ENCODE measurements around the gene PPP1R14C.

The PPP1R14C gene

DNA sequence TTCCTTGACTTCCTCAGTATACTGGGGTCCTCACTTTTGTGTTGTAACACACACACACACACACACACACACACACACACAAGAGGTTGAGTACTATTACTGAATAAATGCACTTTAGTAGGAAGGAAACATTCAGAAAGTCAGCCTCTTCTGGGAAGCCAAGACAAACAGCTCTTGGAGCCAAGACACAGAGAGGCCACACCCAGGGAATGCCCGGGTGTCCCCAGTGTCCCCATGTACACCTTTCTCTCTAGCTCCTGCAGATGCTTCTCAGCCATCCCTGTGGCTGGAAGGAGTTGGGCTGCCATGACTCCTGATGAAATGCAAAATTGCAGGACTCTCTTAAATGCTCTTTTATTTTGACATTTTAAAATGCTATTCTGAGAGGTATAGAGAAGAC, 70.5 kb downstream of the PPP1R14C start:
- no peak for DNase-seq
- WGBS: 86% methylated on average over 1 of the region's 1 CpG
- Histone ChIP-seq H3K9me3 (ENCODE audit: control insufficient read depth, low read length) (no peaks in the 10 kb centered on the region), H3K4me3 (ENCODE audit: insufficient read depth in 1 of 2, low read depth in 1 of 2, low read length in 2 of 2) (no peak overlapping the region), H4K8ac (ENCODE audit: low read length) (no peak overlapping the region), H3K27me3 (ENCODE audit: control insufficient read depth in 1 of 2, insufficient read depth in 1 of 2, low read length in 2 of 2) (peaks cover 0 to 3% of the 10 kb centered on the region in 2 experiments), H2BK12ac (ENCODE audit: low read length in 2 of 2) (no peak overlapping the region), H3K79me1 (replicated peaks; ENCODE audit: low read length, poor library complexity, severe bottlenecking) (no peaks in the 10 kb centered on the region), H3K18ac (ENCODE audit: low read depth in 1 of 2, low read length in 2 of 2) (no peak overlapping the region), H3K4me2 (ENCODE audit: low read length, poor library complexity, severe bottlenecking) (no peak overlapping the region), H3K9ac (ENCODE audit: low read length) (no peak overlapping the region), H2AFZ (ENCODE audit: low read depth, low read length) (no peak overlapping the region), H2AK5ac (ENCODE audit: low read length, severe bottlenecking) (no peak overlapping the region), H3K27ac (ENCODE audit: low read length, poor library complexity, severe bottlenecking) (no peak overlapping the region), H3K23ac (ENCODE audit: low read length in 2 of 2) (no peak overlapping the region), H4K91ac (ENCODE audit: low read length) (no peak overlapping the region), H2BK5ac (ENCODE audit: low read depth, low read length, poor library complexity, severe bottlenecking) (no peak overlapping the region), H3K4ac (ENCODE audit: low read depth in 1 of 2, low read length in 2 of 2) (no peak overlapping the region), H3K4me1 (ENCODE audit: control insufficient read depth, insufficient read depth, low read depth, low read length) (no peaks in the 10 kb centered on the region), H3K36me3 (ENCODE audit: control insufficient read depth in 1 of 2, insufficient read depth in 2 of 2, low read depth in 1 of 2, low read length in 2 of 2) (no peaks in the 10 kb centered on the region), H3K14ac (ENCODE audit: low read length in 2 of 2) (no peak overlapping the region), H2BK120ac (ENCODE audit: low read depth, low read length) (no peak overlapping the region), H2BK15ac (ENCODE audit: low read depth, poor library complexity, severe bottlenecking) (no peak overlapping the region)

DNA sequence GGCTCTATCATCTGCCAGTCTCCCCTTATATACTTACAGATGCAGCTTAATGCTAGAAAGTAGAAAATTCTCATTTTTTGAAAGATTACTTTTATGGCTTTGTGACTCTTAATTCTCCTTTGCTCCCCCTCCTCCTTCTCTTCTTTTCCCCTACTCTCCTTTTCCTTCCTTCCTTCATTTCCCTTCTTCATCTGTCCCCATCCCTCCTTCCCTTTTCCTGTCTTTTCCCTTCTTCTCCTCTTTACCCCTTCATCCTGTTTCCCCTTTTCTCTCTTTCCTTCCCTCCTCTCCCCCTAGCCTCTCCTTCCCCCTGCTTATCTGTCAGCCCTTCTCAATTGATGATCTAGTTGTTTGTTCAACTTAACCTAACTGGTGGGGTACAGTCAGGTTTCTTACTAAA, 71.5 kb downstream of the PPP1R14C start:
- H4K91ac ChIP-seq (ENCODE audit: low read length): no peak overlapping the region
- H2BK12ac ChIP-seq (ENCODE audit: low read length in 2 of 2): no peak overlapping the region
- H3K4me3 ChIP-seq (ENCODE audit: insufficient read depth in 1 of 2, low read depth in 1 of 2, low read length in 2 of 2): no peak overlapping the region
- no peak overlapping the region for H2BK15ac ChIP-seq (ENCODE audit: low read depth, poor library complexity, severe bottlenecking)
- H3K27ac ChIP-seq (ENCODE audit: low read length, poor library complexity, severe bottlenecking): no peak overlapping the region
- H2BK120ac ChIP-seq (ENCODE audit: low read depth, low read length): no peak overlapping the region
- H2BK5ac ChIP-seq (ENCODE audit: low read depth, low read length, poor library complexity, severe bottlenecking): no peak overlapping the region
- H3K23ac ChIP-seq (ENCODE audit: low read length in 2 of 2): no peak overlapping the region
- no peaks in the 10 kb centered on the region for H3K36me3 ChIP-seq (ENCODE audit: control insufficient read depth in 1 of 2, insufficient read depth in 2 of 2, low read depth in 1 of 2, low read length in 2 of 2)
- H3K4me2 ChIP-seq (ENCODE audit: low read length, poor library complexity, severe bottlenecking): no peak overlapping the region
- H3K9me3 ChIP-seq (ENCODE audit: control insufficient read depth, low read length): no peaks in the 10 kb centered on the region
- no peak overlapping the region for H3K9ac ChIP-seq (ENCODE audit: low read length)
- no peak overlapping the region for H2AK5ac ChIP-seq (ENCODE audit: low read length, severe bottlenecking)
- H3K79me1 ChIP-seq (replicated peaks; ENCODE audit: low read length, poor library complexity, severe bottlenecking): no peaks in the 10 kb centered on the region
- H3K14ac ChIP-seq (ENCODE audit: low read length in 2 of 2): no peak overlapping the region
- no peak overlapping the region for H2AFZ ChIP-seq (ENCODE audit: low read depth, low read length)
- H3K18ac ChIP-seq (ENCODE audit: low read depth in 1 of 2, low read length in 2 of 2): no peak overlapping the region
- H3K4me1 ChIP-seq (ENCODE audit: control insufficient read depth, insufficient read depth, low read depth, low read length): no peaks in the 10 kb centered on the region
- H4K8ac ChIP-seq (ENCODE audit: low read length): no peak overlapping the region
- DNase-seq: no peak
- H3K4ac ChIP-seq (ENCODE audit: low read depth in 1 of 2, low read length in 2 of 2): no peak overlapping the region
- peaks cover 0 to 3% of the 10 kb centered on the region in 2 experiments for H3K27me3 ChIP-seq (ENCODE audit: control insufficient read depth in 1 of 2, insufficient read depth in 1 of 2, low read length in 2 of 2)

DNA sequence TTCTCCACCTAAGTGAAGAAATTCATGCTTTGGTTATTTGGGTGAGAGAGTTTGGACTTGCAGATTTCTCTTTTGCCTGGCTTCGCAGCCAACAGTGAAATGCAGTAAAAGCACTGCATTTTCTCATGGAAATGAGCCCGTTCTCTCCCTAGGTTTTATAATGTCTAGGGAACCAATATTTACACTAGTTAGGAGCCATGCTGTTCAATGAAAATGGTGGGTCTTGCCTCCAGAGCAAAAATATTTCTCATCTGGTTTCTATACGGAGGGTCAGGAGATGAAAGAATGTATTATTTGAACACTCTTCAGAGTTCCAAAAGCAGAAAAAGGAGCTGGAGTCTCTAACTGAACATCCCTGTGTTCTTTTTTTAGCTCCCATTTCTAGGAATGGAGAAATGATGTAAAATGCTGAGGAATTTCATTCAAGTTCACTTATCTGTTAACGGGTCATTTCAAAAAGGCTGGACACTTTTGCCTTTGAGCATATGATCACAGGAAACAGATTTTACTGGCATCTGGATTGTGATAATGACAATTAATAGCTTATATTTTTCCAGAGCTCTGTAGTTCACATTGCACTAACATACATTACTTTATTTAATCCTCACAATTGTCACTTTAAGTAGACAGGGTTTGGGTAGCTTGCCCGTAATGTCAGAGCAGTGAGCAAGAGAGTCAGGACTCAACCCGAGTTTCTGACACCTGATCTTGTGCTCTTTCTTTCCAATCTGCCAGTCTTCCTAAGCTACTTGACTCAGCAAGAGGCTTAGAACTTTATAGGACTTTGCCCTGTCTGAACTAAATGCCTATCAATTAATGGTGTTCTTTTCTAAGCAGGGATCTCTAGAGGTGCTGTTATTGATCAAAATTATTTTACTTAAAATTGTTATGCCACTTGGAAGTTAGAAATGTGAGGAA, 78.0 kb downstream of the PPP1R14C start:
- no peak for DNase-seq
- H3K23ac ChIP-seq (ENCODE audit: low read length in 2 of 2): no peak overlapping the region
- no peak overlapping the region for H2BK120ac ChIP-seq (ENCODE audit: low read depth, low read length)
- no peaks in the 10 kb centered on the region for H3K4me1 ChIP-seq (ENCODE audit: control insufficient read depth, insufficient read depth, low read depth, low read length)
- H3K36me3 ChIP-seq (ENCODE audit: control insufficient read depth in 1 of 2, insufficient read depth in 2 of 2, low read depth in 1 of 2, low read length in 2 of 2): no peaks in the 10 kb centered on the region
- H3K79me1 ChIP-seq (replicated peaks; ENCODE audit: low read length, poor library complexity, severe bottlenecking): no peaks in the 10 kb centered on the region
- H3K4me2 ChIP-seq (ENCODE audit: low read length, poor library complexity, severe bottlenecking): no peak overlapping the region
- no peak overlapping the region for H3K4me3 ChIP-seq (ENCODE audit: insufficient read depth in 1 of 2, low read depth in 1 of 2, low read length in 2 of 2)
- no peaks in the 10 kb centered on the region for H3K9me3 ChIP-seq (ENCODE audit: control insufficient read depth, low read length)
- no peak overlapping the region for H3K9ac ChIP-seq (ENCODE audit: low read length)
- no peak overlapping the region for H2BK12ac ChIP-seq (ENCODE audit: low read length in 2 of 2)
- no peak overlapping the region for H3K14ac ChIP-seq (ENCODE audit: low read length in 2 of 2)
- no peaks in the 10 kb centered on the region for H3K27me3 ChIP-seq (ENCODE audit: control insufficient read depth in 1 of 2, insufficient read depth in 1 of 2, low read length in 2 of 2)
- no peak overlapping the region for H2AFZ ChIP-seq (ENCODE audit: low read depth, low read length)
- no peak overlapping the region for H4K91ac ChIP-seq (ENCODE audit: low read length)
- H2BK15ac ChIP-seq (ENCODE audit: low read depth, poor library complexity, severe bottlenecking): no peak overlapping the region
- 83% methylated on average over 4 of the region's 6 CpGs for WGBS
- no peak overlapping the region for H2AK5ac ChIP-seq (ENCODE audit: low read length, severe bottlenecking)
- H3K27ac ChIP-seq (ENCODE audit: low read length, poor library complexity, severe bottlenecking): no peak overlapping the region
- no peak overlapping the region for H4K8ac ChIP-seq (ENCODE audit: low read length)
- no peak overlapping the region for H3K4ac ChIP-seq (ENCODE audit: low read depth in 1 of 2, low read length in 2 of 2)
- no peak overlapping the region for H2BK5ac ChIP-seq (ENCODE audit: low read depth, low read length, poor library complexity, severe bottlenecking)
- no peak overlapping the region for H3K18ac ChIP-seq (ENCODE audit: low read depth in 1 of 2, low read length in 2 of 2)

DNA sequence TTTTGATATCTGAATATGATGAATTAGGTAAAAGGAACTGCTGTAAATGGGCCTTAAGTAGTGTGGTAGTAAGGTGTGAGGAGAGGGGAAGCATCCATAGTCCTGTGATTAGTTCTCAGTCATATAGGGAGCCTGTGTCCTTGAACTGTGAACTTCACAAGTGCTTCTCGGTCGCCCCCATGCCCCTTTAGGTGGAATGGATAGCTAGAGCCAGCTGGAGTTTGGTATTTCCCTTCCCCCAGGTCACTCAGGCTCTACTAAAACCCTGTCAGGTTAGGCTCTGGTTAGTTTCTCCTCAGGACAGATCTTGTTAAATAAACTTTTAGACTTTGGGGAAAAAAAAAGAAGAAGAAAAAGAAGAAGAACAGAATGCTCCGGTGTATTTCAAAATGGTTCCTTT, 82.0 kb downstream of the PPP1R14C start:
- Histone ChIP-seq H3K36me3 (ENCODE audit: control insufficient read depth in 1 of 2, insufficient read depth in 2 of 2, low read depth in 1 of 2, low read length in 2 of 2) (no peaks in the 10 kb centered on the region), H2BK5ac (ENCODE audit: low read depth, low read length, poor library complexity, severe bottlenecking) (no peak overlapping the region), H2BK15ac (ENCODE audit: low read depth, poor library complexity, severe bottlenecking) (no peak overlapping the region), H3K4ac (ENCODE audit: low read depth in 1 of 2, low read length in 2 of 2) (no peak overlapping the region), H3K4me2 (ENCODE audit: low read length, poor library complexity, severe bottlenecking) (no peak overlapping the region), H2AK5ac (ENCODE audit: low read length, severe bottlenecking) (no peak overlapping the region), H4K91ac (ENCODE audit: low read length) (no peak overlapping the region), H3K9me3 (ENCODE audit: control insufficient read depth, low read length) (no peaks in the 10 kb centered on the region), H3K4me1 (ENCODE audit: control insufficient read depth, insufficient read depth, low read depth, low read length) (peaks cover 1% of the 10 kb centered on the region), H3K23ac (ENCODE audit: low read length in 2 of 2) (no peak overlapping the region), H2BK120ac (ENCODE audit: low read depth, low read length) (no peak overlapping the region), H3K9ac (ENCODE audit: low read length) (no peak overlapping the region), H3K18ac (ENCODE audit: low read depth in 1 of 2, low read length in 2 of 2) (no peak overlapping the region), H2AFZ (ENCODE audit: low read depth, low read length) (no peak overlapping the region), H4K8ac (ENCODE audit: low read length) (no peak overlapping the region), H2BK12ac (ENCODE audit: low read length in 2 of 2) (no peak overlapping the region), H3K14ac (ENCODE audit: low read length in 2 of 2) (no peak overlapping the region), H3K4me3 (ENCODE audit: insufficient read depth in 1 of 2, low read depth in 1 of 2, low read length in 2 of 2) (no peak overlapping the region), H3K27me3 (ENCODE audit: control insufficient read depth in 1 of 2, insufficient read depth in 1 of 2, low read length in 2 of 2) (no peaks in the 10 kb centered on the region), H3K79me1 (replicated peaks; ENCODE audit: low read length, poor library complexity, severe bottlenecking) (no peaks in the 10 kb centered on the region), H3K27ac (ENCODE audit: low read length, poor library complexity, severe bottlenecking) (no peak overlapping the region)
- WGBS: 21% methylated on average over 3 of the region's 3 CpGs
- DNase-seq: no peak
